Caco-2 (cell line): ENCODE results near the gene NUB1. TPM values are rescaled to one million over a fixed set of nuclear protein-coding genes. Genes with fewer than 3 reads are reported as not detected.

Experiments
- BruUV-seq: library from RNA; stranded (reverse); fragments of 400-500 nt; replicated peaks from 2 replicates; lab custom pipeline; 2021; lab: Mats Ljungman, UMichigan
- CTCF ChIA-PET: fragments of 300-600 bp; sonication (Branson Sonifier 250); formaldehyde crosslinking; loops from one replicate; lab custom pipeline; 2022; ENCODE audit warnings: antibody characterized with exemption; lab: Charles Lee
- POLR2A ChIA-PET: fragments of 300-600 bp; sonication (Branson Sonifier 250); formaldehyde crosslinking; loops from one replicate; lab custom pipeline; 2022; ENCODE audit warnings: antibody characterized with exemption; lab: Charles Lee
- DNase-seq, 2 experiments: peaks; one replicate each; pipeline versions ENCODE4 v3.0.0 to v3.0.0-alpha.2; 2020 to 2022
- H3K27me3 ChIP-seq: replicated peaks from 2 replicates; pipeline ENCODE4 v1.6.0; 2011; ENCODE audit warnings: low read length; ENCODE audit not compliant: control insufficient read depth, insufficient read depth
- H3K36me3 ChIP-seq: 2 replicates; pipeline ENCODE4 v1.5.1; 2011; ENCODE audit warnings: low read length; ENCODE audit not compliant: control insufficient read depth, insufficient read depth
- H3K4me1 ChIP-seq: fragments of 250-450 bp; sonication (Bioruptor Pico); 2 replicates; pipeline ENCODE4 v1.5.1; 2020; ENCODE audit warnings: mild to moderate bottlenecking
- H3K4me3 ChIP-seq: 2 replicates; pipeline ENCODE4 v1.5.1; 2011; ENCODE audit warnings: low read depth, mild to moderate bottlenecking, control low read depth, low read length
- H3K9me3 ChIP-seq: fragments of 250-450 bp; sonication (Bioruptor Pico); 2 replicates; pipeline ENCODE4 v1.5.1; 2020; ENCODE audit warnings: mild to moderate bottlenecking, moderate library complexity
- H3K27ac Mint-ChIP-seq: one replicate; pipeline ENCODE4 v1.8.0; 2022; ENCODE audit warnings: mixed read lengths; ENCODE audit not compliant: unreplicated experiment
- H3K27me3 Mint-ChIP-seq: one replicate; pipeline ENCODE4 v1.8.0; 2022; ENCODE audit warnings: mixed read lengths; ENCODE audit not compliant: insufficient read depth, unreplicated experiment
- H3K36me3 Mint-ChIP-seq: one replicate; pipeline ENCODE4 v1.8.0; 2022; ENCODE audit warnings: mild to moderate bottlenecking, mixed read lengths; ENCODE audit not compliant: insufficient read depth, unreplicated experiment
- H3K4me1 Mint-ChIP-seq: one replicate; pipeline ENCODE4 v1.8.0; 2022; ENCODE audit warnings: low read depth, mixed read lengths; ENCODE audit not compliant: unreplicated experiment
- H3K4me3 Mint-ChIP-seq: one replicate; pipeline ENCODE4 v1.8.0; 2022; ENCODE audit warnings: mild to moderate bottlenecking, moderate library complexity, mixed read lengths; ENCODE audit not compliant: unreplicated experiment
- H3K9me3 Mint-ChIP-seq: one replicate; pipeline ENCODE4 v1.8.0; 2022; ENCODE audit warnings: mixed read lengths; ENCODE audit not compliant: unreplicated experiment
- intact Hi-C: fragments of 100-400 bp; cut with micrococcal nuclease; formaldehyde crosslinking; loops from one replicate; pipeline ENCODE4 v1.10.0; 2022; ENCODE audit not compliant: unreplicated experiment
- total RNA-seq: library from RNA; stranded (reverse); gene quantifications from 2 replicates; pipeline ENCODE4 v1.2.3, GENCODE V29; 2022
- TF ChIP-seq, protein P1 (sequence below), 2 experiments: fragments of 200-600 bp in 1 of 2; IDR thresholded peaks; 1 replicate in 1 of 2; 2 replicates in 1 of 2; pipeline versions ENCODE4 v1.5.1 to v1.8.0; 2011 to 2022; ENCODE audit warnings: antibody characterized with exemption in 1 of 2, control low read depth in 1 of 2, inconsistent platforms in 1 of 2, low read depth in 1 of 2, low read length in 1 of 2, mild to moderate bottlenecking in 1 of 2, moderate library complexity in 1 of 2; ENCODE audit not compliant: insufficient read depth in 1 of 2, severe bottlenecking in 1 of 2, unreplicated experiment in 1 of 2

Gene NUB1
- total RNA-seq, 1 experiment from 2014 or later: 51.6 TPM

DNA sequence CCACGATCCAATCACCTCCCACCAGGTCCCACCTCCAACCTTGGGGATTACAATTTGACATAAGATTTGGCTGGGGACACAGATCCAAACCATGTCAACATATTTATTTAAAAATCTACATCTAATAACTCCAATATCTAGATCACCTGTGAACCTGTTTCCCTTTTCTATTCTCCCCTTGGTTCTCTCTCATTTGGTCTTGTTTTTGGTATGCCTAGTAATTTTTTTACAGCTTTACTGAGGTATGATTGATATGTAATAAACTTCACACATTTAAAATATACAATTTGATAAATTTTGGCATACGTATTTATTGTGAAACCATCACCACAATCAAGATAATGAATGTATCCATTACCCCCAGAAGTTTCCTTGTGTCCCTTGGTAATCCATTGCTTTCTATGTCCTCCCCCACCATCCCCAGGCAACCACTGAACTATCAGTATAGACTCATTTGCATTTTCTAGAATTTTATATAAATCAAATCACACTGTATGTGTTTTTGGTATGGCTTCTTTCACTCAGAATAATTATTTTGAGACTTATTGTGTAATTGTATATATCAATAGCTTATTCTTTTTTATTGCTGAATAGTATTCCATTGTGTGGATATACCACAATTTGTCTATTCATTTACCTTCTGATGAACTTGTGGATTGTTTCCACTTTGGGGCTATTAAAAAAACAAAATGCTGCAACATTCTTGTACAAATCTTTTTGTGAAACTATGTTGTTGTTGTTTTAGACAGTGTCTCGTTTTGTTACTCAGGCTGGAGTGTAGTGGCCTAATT is 45.2 kb upstream of the NUB1 start:
- ChIA-PET CTCF (no interaction called here), POLR2A (no interaction called here)
- peaks cover 23% of the 10 kb centered on the region for H3K27me3 Mint-ChIP-seq
- TF ChIP-seq, protein P1, sequence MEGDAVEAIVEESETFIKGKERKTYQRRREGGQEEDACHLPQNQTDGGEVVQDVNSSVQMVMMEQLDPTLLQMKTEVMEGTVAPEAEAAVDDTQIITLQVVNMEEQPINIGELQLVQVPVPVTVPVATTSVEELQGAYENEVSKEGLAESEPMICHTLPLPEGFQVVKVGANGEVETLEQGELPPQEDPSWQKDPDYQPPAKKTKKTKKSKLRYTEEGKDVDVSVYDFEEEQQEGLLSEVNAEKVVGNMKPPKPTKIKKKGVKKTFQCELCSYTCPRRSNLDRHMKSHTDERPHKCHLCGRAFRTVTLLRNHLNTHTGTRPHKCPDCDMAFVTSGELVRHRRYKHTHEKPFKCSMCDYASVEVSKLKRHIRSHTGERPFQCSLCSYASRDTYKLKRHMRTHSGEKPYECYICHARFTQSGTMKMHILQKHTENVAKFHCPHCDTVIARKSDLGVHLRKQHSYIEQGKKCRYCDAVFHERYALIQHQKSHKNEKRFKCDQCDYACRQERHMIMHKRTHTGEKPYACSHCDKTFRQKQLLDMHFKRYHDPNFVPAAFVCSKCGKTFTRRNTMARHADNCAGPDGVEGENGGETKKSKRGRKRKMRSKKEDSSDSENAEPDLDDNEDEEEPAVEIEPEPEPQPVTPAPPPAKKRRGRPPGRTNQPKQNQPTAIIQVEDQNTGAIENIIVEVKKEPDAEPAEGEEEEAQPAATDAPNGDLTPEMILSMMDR (IDR thresholded peaks at IDR 0.05; ENCODE audit: insufficient read depth in 1 of 2, low read depth in 1 of 2, low read length in 1 of 2, severe bottlenecking in 1 of 2, unreplicated experiment in 1 of 2): no peak
- H3K27ac Mint-ChIP-seq: no peak overlapping the region
- no peaks in the 10 kb centered on the region for H3K36me3 ChIP-seq
- BruUV-seq: no TSS peak
- no peaks in the 10 kb centered on the region for H3K36me3 Mint-ChIP-seq
- no peaks in the 10 kb centered on the region for H3K9me3 Mint-ChIP-seq
- intact Hi-C loops: no loop called here
- no peaks in the 10 kb centered on the region for H3K4me1 ChIP-seq
- no peaks in the 10 kb centered on the region for H3K4me1 Mint-ChIP-seq
- H3K27me3 ChIP-seq: no peaks in the 10 kb centered on the region
- no peak overlapping the region for H3K4me3 ChIP-seq
- H3K4me3 Mint-ChIP-seq: no peak overlapping the region
- no peak for DNase-seq
- H3K9me3 ChIP-seq: no peaks in the 10 kb centered on the region

GRCh38 chr7:151298765-151299164 is 42.8 kb upstream of the NUB1 start:
- Mint-ChIP-seq H3K36me3 (no peaks in the 10 kb centered on the region), H3K27me3 (peaks cover 24% of the 10 kb centered on the region), H3K27ac (no peak overlapping the region), H3K4me1 (no peaks in the 10 kb centered on the region), H3K9me3 (no peaks in the 10 kb centered on the region), H3K4me3 (no peak overlapping the region)
- DNase-seq: no peak
- BruUV-seq: no TSS peak
- H3K4me3 ChIP-seq: no peak overlapping the region
- H3K9me3 ChIP-seq: no peaks in the 10 kb centered on the region
- H3K27me3 ChIP-seq: no peaks in the 10 kb centered on the region; the same call in none of the 2 replicates
- no peaks in the 10 kb centered on the region for H3K36me3 ChIP-seq
- POLR2A ChIA-PET: no interaction called here
- CTCF ChIA-PET: no interaction called here
- H3K4me1 ChIP-seq: no peaks in the 10 kb centered on the region
- TF ChIP-seq, protein P1 (IDR thresholded peaks at IDR 0.05; ENCODE audit: insufficient read depth in 1 of 2, low read depth in 1 of 2, low read length in 1 of 2, severe bottlenecking in 1 of 2, unreplicated experiment in 1 of 2): no peak
- intact Hi-C loops: no loop called here

DNA sequence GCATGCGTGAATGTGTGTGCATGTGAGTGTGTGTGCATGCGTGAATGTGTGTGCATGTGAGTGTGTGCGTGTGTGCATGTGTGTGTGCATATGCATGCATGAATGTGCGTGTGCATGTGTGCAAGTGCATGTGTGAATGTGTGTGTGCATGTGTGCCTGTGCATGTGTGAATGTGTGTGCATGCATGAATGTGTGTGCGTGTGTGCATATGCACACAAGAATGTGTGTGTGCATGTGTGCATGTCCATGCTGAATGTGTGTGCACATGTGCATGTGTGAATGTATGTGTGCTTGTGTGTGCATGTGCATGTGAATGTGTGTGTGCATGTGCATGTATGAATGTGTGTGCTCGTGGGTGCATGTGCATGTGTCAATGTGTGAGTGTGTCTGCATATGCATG is 42.1 kb upstream of the NUB1 start:
- no peak overlapping the region for H3K27ac Mint-ChIP-seq

More for the DNA sequence above, 42.1 kb upstream of the NUB1 start:
- Mint-ChIP-seq H3K4me3 (no peak overlapping the region), H3K27me3 (peaks cover 24% of the 10 kb centered on the region), H3K36me3 (no peaks in the 10 kb centered on the region), H3K9me3 (no peaks in the 10 kb centered on the region), H3K4me1 (no peaks in the 10 kb centered on the region)
- DNase-seq: no peak
- POLR2A ChIA-PET: no interaction called here
- H3K9me3 ChIP-seq: no peaks in the 10 kb centered on the region
- H3K4me3 ChIP-seq: no peak overlapping the region
- H3K27me3 ChIP-seq: no peaks in the 10 kb centered on the region; the same call in none of the 2 replicates
- CTCF ChIA-PET: no interaction called here
- no peaks in the 10 kb centered on the region for H3K36me3 ChIP-seq
- no TSS peak for BruUV-seq
- TF ChIP-seq, protein P1 (IDR thresholded peaks at IDR 0.05; ENCODE audit: insufficient read depth in 1 of 2, low read depth in 1 of 2, low read length in 1 of 2, severe bottlenecking in 1 of 2, unreplicated experiment in 1 of 2): no peak
- H3K4me1 ChIP-seq: no peaks in the 10 kb centered on the region
- intact Hi-C loops: no loop called here
